ENCODE measurements around the gene CD79A.

GRCh38 chr19:41913538-41914423, 36.7 kb downstream of the CD79A start:
- no peak for TF ChIP-seq EZH2 (IDR thresholded peaks at IDR 0.05)
- TF ChIP-seq POLR2AphosphoS5 (IDR thresholded peaks at IDR 0.05; ENCODE audit: borderline replicate concordance, low read depth, low read length): no peak
